Lower leg skin (tissue), 4 donors: ENCODE measurements around the gene ASB16. TPM values are rescaled to one million over a fixed set of nuclear protein-coding genes. Genes with fewer than 3 reads are reported as not detected.
A peak's percentile ranks its signal among the peaks of the same experiment; 100 is the strongest.

ENCODE experiments used
- DNase-seq, 2 donors: peaks; one replicate each; pipeline ENCODE4 v3.0.0-alpha.2; 2019; ENCODE audit warnings: low spot score in 2 of 2
- H3K4me3 ChIP-seq: fragments of 200-600 bp; sonication (generic); 2 replicates; pipeline ENCODE4 v1.5.1; 2017; ENCODE audit warnings: mild to moderate bottlenecking, low read depth; ENCODE audit not compliant: poor library complexity, severe bottlenecking
- POLR2A ChIP-seq, 2 donors: fragments of 450-650 bp; IDR thresholded peaks; one replicate each; pipeline ENCODE4 v1.6.1; 2016 to 2017; ENCODE audit warnings: antibody characterized with exemption in 2 of 2, mild to moderate bottlenecking in 1 of 2, moderate library complexity in 1 of 2
- WGBS, 2 donors: methylation state at CpG; one replicate each; pipeline ENCODE4 v1.1.5; 2018; 5-methylcytosine and 5-hydroxymethylcytosine counted together
- intact Hi-C: fragments of 100-400 bp; cut with DNase I; formaldehyde crosslinking; loops from one replicate; pipeline ENCODE4 v1.15.0; 2023; ENCODE audit warnings: low total_unique reads
- total RNA-seq, 4 donors: library from RNA; depleted of rRNA; stranded (reverse); fragments of >200 nt; gene quantifications; one replicate each; pipeline ENCODE4 v1.1.0, GENCODE V29; 2016
- TF ChIP-seq, protein P1 (sequence below), 3 donors: fragments of 450-650 bp; IDR thresholded peaks; one replicate each; pipeline ENCODE4 v1.5.1; 2016; ENCODE audit warnings: antibody characterized with exemption in 3 of 3, mild to moderate bottlenecking in 3 of 3, moderate library complexity in 2 of 3

Gene ASB16
- total RNA-seq, 4 donors from 2014 or later = 1.1 TPM; not detected in 3

DNA sequence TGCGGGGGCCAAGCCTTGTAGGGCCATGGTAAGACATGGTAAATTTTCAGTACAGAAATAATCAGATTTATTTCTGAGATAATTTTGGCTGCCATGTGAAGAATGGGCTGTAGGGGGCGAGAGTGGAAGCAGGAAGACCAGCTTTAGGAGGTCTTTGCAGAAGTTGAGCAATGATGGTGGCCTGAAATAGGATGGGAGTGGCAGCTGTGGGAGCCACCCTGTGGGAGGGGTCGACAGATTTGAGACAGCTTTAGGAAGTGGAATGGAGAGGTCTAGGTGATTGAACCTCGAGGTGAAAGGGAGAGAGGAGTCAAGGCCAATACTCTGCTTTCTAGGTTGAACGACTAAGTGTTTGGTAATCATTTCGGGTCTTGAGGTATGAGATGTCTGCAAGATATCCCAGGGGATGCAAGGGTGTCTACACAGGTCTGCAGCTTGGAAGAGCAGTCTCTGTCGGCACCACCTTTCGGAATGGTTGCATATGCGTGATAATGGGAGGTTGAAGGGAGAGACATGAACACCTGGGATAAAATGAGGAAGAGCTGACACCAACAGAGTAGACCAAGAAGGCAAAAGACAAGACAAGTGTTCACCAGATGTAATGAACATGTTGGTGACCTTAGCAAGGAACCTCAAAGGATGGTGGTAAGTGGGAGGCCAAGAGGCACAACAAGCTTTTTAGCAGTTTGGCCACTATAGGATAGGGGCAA, 33.4 kb downstream of the ASB16 start:
- intact Hi-C loops = no loop called here
- no peak for TF ChIP-seq POLR2A (IDR thresholded peaks at IDR 0.05)
- TF ChIP-seq, protein P1, sequence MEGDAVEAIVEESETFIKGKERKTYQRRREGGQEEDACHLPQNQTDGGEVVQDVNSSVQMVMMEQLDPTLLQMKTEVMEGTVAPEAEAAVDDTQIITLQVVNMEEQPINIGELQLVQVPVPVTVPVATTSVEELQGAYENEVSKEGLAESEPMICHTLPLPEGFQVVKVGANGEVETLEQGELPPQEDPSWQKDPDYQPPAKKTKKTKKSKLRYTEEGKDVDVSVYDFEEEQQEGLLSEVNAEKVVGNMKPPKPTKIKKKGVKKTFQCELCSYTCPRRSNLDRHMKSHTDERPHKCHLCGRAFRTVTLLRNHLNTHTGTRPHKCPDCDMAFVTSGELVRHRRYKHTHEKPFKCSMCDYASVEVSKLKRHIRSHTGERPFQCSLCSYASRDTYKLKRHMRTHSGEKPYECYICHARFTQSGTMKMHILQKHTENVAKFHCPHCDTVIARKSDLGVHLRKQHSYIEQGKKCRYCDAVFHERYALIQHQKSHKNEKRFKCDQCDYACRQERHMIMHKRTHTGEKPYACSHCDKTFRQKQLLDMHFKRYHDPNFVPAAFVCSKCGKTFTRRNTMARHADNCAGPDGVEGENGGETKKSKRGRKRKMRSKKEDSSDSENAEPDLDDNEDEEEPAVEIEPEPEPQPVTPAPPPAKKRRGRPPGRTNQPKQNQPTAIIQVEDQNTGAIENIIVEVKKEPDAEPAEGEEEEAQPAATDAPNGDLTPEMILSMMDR (IDR thresholded peaks at IDR 0.05) = no peak
- H3K4me3 ChIP-seq = no peak overlapping the region
- DNase-seq = no peak
- WGBS, 2 donors = 46 to 48% methylated on average over 9 of the region's 9 CpGs

- DNase-seq = peak in 1 of 2 donors; percentile 86
- TF ChIP-seq, protein P1 (IDR thresholded peaks at IDR 0.05) = no peak
- no peak for TF ChIP-seq POLR2A (IDR thresholded peaks at IDR 0.05)
- 49 to 61% methylated on average over 5 of the region's 5 CpGs for WGBS, 2 donors
- no peak overlapping the region for H3K4me3 ChIP-seq
- intact Hi-C loops = no loop called here
These were observed 34.0 kb downstream of the ASB16 start for GRCh38 chr17:44204441-44204882.

- DNase-seq = no peak
- intact Hi-C loops = no loop called here
- TF ChIP-seq, protein P1 (IDR thresholded peaks at IDR 0.05) = no peak
- TF ChIP-seq POLR2A (IDR thresholded peaks at IDR 0.05) = no peak
- H3K4me3 ChIP-seq = no peak overlapping the region
- WGBS, 2 donors = 52 to 57% methylated on average over 13 of the region's 13 CpGs
These were observed 35.7 kb downstream of the ASB16 start for GRCh38 chr17:44205962-44206824.

DNA sequence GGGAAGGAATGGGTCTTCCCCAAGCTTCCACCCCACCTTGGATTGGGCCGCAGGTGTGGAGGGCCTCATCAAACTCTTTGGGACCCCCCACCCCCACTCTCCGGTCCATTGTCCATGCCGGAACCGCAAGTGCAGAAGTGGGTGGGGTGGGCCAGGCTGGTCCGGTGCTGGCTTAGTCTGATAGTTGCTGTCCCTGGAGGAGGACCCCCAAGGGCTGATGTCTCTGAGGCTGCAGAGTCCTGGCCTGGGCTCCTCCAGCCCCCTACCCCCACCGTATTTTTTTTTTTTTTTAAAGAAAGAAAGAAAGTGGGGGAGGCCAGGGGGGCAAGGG, 36.3 kb downstream of the ASB16 start:
- no peak for TF ChIP-seq POLR2A (IDR thresholded peaks at IDR 0.05)
- TF ChIP-seq, protein P1 (IDR thresholded peaks at IDR 0.05) = no peak

DNA sequence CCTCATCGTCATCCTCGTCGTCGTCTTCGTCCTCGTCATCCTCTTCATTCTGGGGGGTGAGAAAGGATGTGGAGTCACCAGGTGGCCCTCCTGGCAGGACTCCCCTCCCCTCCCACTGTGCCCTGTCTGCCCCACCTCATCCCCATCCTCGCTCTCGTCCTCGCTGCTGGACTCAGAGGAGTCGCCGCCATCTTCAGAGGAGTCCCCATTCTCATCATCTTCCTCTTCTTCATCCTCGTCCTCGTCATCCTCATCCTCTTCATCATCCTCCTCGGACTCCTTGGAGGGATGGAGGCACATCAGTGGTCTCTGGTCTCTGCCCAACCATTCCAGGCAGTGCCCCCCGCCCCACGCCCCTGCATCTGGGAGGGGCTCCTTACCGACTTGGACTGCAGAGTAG, 36.8 kb downstream of the ASB16 start:
- DNase-seq = no peak
- WGBS, 2 donors = 84 to 87% methylated on average over 17 of the region's 17 CpGs
- no peak for TF ChIP-seq POLR2A (IDR thresholded peaks at IDR 0.05)
- TF ChIP-seq, protein P1 (IDR thresholded peaks at IDR 0.05) = no peak
- no peak overlapping the region for H3K4me3 ChIP-seq
- intact Hi-C loops = no loop called here

More for the DNA sequence above, 36.3 kb downstream of the ASB16 start:
- WGBS, 2 donors = 84 to 87% methylated on average over 6 of the region's 6 CpGs
- DNase-seq = no peak
- no peak overlapping the region for H3K4me3 ChIP-seq
- intact Hi-C loops = no loop called here
